K562 (cell line): Measurements from ENCODE around the gene PDCD7. TPM values are rescaled to one million over a fixed set of nuclear protein-coding genes. Genes with fewer than 3 reads are reported as not detected.

Source experiments
- ATF7 ChIP-seq: fragments of 450-650 bp; IDR thresholded peaks from 2 replicates; pipeline ENCODE4 v1.7.1; 2014; ENCODE audit warnings: mild to moderate bottlenecking, moderate library complexity
- ELF4 ChIP-seq: fragments of 450-650 bp; formaldehyde crosslinking; IDR thresholded peaks from 2 replicates; pipeline ENCODE4 v1.4.0; 2022; ENCODE audit warnings: missing genetic modification characterization
- HMG20B ChIP-seq: fragments of 250-450 bp; sonication (Bioruptor Pico); IDR thresholded peaks from 2 replicates; pipeline ENCODE4 v1.5.0; 2021; ENCODE audit warnings: mild to moderate bottlenecking
- MCM2 ChIP-seq: fragments of 450-650 bp; IDR thresholded peaks from 2 replicates; pipeline ENCODE4 v1.6.1; 2017; ENCODE audit warnings: low read depth, mild to moderate bottlenecking
- RBM14 ChIP-seq: fragments of 200-400 bp; formaldehyde crosslinking; IDR thresholded peaks from 2 replicates; pipeline ENCODE4 v1.6.1; 2018; ENCODE audit warnings: low read depth, mild to moderate bottlenecking, low read length, moderate library complexity, borderline replicate concordance; ENCODE audit not compliant: insufficient read depth
- ZNF354B ChIP-seq: fragments of 250-450 bp; sonication (Bioruptor Pico); IDR thresholded peaks from 2 replicates; pipeline ENCODE4 v1.4.0; 2020
- ZZZ3 ChIP-seq: fragments of 450-650 bp; IDR thresholded peaks from 2 replicates; pipeline ENCODE4 v1.6.1; 2016; ENCODE audit warnings: antibody characterized with exemption, mild to moderate bottlenecking, moderate library complexity
- polyA plus RNA-seq, 8 experiments: library from polyadenylated mRNA; depleted of rRNA in 4 of 8; stranded (reverse) in 5 of 8; unstranded in 3 of 8; fragments of >200 nt; fragmentation: Nextera tagmentation in 2 of 8; fragmentation: Illumina TruSeq in 1 of 8; extraction: Ambion mirVana in 2 of 8; extraction: Trizol in 1 of 8; gene quantifications; 2 replicates each; pipeline versions ENCODE4 v1.2.1 to v1.2.3, GENCODE V29; 2011 to 2014; ENCODE audit warnings: inconsistent platforms in 1 of 8, missing spikeins in 1 of 8
- total RNA-seq, 7 experiments: library from RNA; depleted of rRNA in 6 of 7; stranded (reverse); fragments of >200 nt in 6 of 7; fragmentation: Illumina TruSeq in 2 of 7; extraction: Trizol in 2 of 7; gene quantifications; 2 replicates each; pipeline versions ENCODE4 v1.2.1 to v1.2.3, GENCODE V29; 2011 to 2021; ENCODE audit warnings: low replicate concordance in 1 of 7
- TF ChIP-seq, protein P1 (sequence below), 3 experiments: fragments of 200-800 bp in 1 of 3; fragments of 250-450 bp in 1 of 3; fragments of 450-650 bp in 1 of 3; sonication (Bioruptor Pico) in 1 of 3; sonication (Bioruptor generic) in 1 of 3; formaldehyde crosslinking in 1 of 3; IDR thresholded peaks; 2 replicates each; pipeline versions ENCODE4 v1.6.1 to v1.8.0; 2016 to 2022; ENCODE audit warnings: mild to moderate bottlenecking in 2 of 3, missing genetic modification characterization in 2 of 3, missing compliant biosample characterization in 1 of 3, moderate library complexity in 1 of 3
- TF ChIP-seq, protein P2 (sequence below): sonication (generic); formaldehyde crosslinking; IDR thresholded peaks from 2 replicates; pipeline ENCODE4 v1.8.0; 2022; ENCODE audit warnings: mild to moderate bottlenecking, missing genetic modification reagents

PDCD7 gene
- total and polyA plus RNA-seq, 9 of the 15 experiments (the other 6 are each of a cell fraction or from before 2014, with no cell fraction given), result 11.8 to 30.2 (median 18.8) TPM

DNA sequence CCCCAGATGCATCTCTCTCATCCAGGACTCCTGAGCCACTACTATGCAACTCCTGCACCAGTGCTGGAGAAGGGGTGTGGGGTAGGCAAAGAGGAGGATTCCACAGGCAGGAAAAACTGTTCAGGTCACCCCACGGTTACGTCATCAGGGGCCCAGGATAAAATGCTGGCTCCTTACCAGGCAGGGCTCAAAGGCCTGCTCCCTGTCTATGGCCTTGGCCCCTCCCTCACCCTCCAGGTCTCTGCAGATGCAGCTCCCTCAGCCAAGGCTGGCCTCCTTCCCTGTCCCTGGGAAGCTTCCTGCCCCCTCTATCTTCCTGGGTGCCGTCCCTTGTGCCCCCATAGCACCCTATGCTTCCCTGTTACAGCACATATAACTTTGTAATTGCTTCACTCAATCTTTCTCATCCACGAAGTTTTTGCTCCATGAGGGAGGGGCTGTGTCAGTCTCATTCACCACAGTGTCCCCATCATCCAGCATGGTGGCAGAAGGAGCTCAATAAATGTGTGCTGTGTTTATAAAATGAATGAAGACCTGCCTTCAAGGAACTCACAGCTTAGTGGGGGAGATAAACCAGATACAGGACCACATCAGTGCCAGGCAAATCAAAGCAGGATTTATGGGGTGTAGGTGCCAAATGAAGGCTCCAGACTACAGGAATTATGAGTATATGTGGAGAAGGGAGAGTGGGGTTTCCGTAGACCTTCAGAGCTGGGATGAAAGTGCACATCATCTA is 38.4 kb downstream of the PDCD7 start (continued):
- TF ChIP-seq ZZZ3 (no peak), HMG20B (CRISPR knock-in tag) (no peak), ZNF354B (no peak), RBM14 (no peak), MCM2 (no peak), ATF7 (0 out of 2 replicates have a peak, but pooled peaks have one; percentile 37), ELF4 (CRISPR knock-in tag) (no peak)
- TF ChIP-seq, protein P1, sequence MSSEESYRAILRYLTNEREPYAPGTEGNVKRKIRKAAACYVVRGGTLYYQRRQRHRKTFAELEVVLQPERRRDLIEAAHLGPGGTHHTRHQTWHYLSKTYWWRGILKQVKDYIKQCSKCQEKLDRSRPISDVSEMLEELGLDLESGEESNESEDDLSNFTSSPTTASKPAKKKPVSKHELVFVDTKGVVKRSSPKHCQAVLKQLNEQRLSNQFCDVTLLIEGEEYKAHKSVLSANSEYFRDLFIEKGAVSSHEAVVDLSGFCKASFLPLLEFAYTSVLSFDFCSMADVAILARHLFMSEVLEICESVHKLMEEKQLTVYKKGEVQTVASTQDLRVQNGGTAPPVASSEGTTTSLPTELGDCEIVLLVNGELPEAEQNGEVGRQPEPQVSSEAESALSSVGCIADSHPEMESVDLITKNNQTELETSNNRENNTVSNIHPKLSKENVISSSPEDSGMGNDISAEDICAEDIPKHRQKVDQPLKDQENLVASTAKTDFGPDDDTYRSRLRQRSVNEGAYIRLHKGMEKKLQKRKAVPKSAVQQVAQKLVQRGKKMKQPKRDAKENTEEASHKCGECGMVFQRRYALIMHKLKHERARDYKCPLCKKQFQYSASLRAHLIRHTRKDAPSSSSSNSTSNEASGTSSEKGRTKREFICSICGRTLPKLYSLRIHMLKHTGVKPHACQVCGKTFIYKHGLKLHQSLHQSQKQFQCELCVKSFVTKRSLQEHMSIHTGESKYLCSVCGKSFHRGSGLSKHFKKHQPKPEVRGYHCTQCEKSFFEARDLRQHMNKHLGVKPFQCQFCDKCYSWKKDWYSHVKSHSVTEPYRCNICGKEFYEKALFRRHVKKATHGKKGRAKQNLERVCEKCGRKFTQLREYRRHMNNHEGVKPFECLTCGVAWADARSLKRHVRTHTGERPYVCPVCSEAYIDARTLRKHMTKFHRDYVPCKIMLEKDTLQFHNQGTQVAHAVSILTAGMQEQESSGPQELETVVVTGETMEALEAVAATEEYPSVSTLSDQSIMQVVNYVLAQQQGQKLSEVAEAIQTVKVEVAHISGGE (CRISPR knock-in tag; IDR thresholded peaks at IDR 0.05), result no peak
- TF ChIP-seq, protein P2, sequence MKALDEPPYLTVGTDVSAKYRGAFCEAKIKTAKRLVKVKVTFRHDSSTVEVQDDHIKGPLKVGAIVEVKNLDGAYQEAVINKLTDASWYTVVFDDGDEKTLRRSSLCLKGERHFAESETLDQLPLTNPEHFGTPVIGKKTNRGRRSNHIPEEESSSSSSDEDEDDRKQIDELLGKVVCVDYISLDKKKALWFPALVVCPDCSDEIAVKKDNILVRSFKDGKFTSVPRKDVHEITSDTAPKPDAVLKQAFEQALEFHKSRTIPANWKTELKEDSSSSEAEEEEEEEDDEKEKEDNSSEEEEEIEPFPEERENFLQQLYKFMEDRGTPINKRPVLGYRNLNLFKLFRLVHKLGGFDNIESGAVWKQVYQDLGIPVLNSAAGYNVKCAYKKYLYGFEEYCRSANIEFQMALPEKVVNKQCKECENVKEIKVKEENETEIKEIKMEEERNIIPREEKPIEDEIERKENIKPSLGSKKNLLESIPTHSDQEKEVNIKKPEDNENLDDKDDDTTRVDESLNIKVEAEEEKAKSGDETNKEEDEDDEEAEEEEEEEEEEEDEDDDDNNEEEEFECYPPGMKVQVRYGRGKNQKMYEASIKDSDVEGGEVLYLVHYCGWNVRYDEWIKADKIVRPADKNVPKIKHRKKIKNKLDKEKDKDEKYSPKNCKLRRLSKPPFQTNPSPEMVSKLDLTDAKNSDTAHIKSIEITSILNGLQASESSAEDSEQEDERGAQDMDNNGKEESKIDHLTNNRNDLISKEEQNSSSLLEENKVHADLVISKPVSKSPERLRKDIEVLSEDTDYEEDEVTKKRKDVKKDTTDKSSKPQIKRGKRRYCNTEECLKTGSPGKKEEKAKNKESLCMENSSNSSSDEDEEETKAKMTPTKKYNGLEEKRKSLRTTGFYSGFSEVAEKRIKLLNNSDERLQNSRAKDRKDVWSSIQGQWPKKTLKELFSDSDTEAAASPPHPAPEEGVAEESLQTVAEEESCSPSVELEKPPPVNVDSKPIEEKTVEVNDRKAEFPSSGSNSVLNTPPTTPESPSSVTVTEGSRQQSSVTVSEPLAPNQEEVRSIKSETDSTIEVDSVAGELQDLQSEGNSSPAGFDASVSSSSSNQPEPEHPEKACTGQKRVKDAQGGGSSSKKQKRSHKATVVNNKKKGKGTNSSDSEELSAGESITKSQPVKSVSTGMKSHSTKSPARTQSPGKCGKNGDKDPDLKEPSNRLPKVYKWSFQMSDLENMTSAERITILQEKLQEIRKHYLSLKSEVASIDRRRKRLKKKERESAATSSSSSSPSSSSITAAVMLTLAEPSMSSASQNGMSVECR (CRISPR knock-in tag), result no peak
- TF ChIP-seq, all 486 proteins: peak for 4
